Mucosa of gallbladder (tissue), 1 donor: Measurements from ENCODE around the gene PRLR. TPM values are rescaled to one million over a fixed set of nuclear protein-coding genes. Genes with fewer than 3 reads are reported as not detected.
"Not testable (repeated sequence)": the region's sequence is repeated elsewhere in the genome, so short reads cannot be mapped to it uniquely, and the experiment has no call there.

ENCODE experiments used
- DNase-seq: peaks from one replicate; pipeline ENCODE4 v3.0.0-alpha.2; 2020; ENCODE audit warnings: low spot score
- total RNA-seq: library from RNA; stranded (reverse); gene quantifications from one replicate; pipeline ENCODE4 v1.2.1, GENCODE V29; 2021
- donor health status: DM: no; HTN: no; CAD: no.

The PRLR gene
- 9.3 TPM for total RNA-seq

- peak; percentile 71 for DNase-seq
These were observed at the start of gene PRLR for GRCh38 chr5:35230038-35230611. Gene PRLR, minus strand, starts transcription at chr5:35230487. Its CDS starts 140,867 bp downstream, at chr5:35089620.

- no peak for DNase-seq
These were observed 44.7 kb upstream of the PRLR start for GRCh38 chr5:35274839-35275509.

- no peak for DNase-seq
These were observed 38.7 kb upstream of the PRLR start for GRCh38 chr5:35269006-35269405.

GRCh38 chr5:35266276-35266675, 36.0 kb upstream of the PRLR start:
- no peak for DNase-seq

- DNase-seq: no peak
These were observed 34.2 kb upstream of the PRLR start for GRCh38 chr5:35264509-35264908.

GRCh38 chr5:35263266-35263877, 33.1 kb upstream of the PRLR start:
- no peak for DNase-seq

GRCh38 chr5:35253582-35253981, 23.3 kb upstream of the PRLR start:
- no peak for DNase-seq

- no peak for DNase-seq
These were observed 22.7 kb upstream of the PRLR start for GRCh38 chr5:35252963-35253362.

GRCh38 chr5:35248843-35249780, 18.8 kb upstream of the PRLR start:
- no peak for DNase-seq

GRCh38 chr5:35247648-35248034, 17.4 kb upstream of the PRLR start:
- peak; percentile 35 for DNase-seq

- peak; percentile 39 for DNase-seq
These were observed 16.8 kb upstream of the PRLR start for GRCh38 chr5:35246900-35247647.

GRCh38 chr5:35246411-35246810, 16.1 kb upstream of the PRLR start:
- no peak for DNase-seq

GRCh38 chr5:35245371-35245770, 15.1 kb upstream of the PRLR start:
- DNase-seq: not testable (repeated sequence)

GRCh38 chr5:35244171-35244570, 13.9 kb upstream of the PRLR start:
- no peak for DNase-seq

GRCh38 chr5:35242702-35243258, 12.5 kb upstream of the PRLR start:
- no peak for DNase-seq

- DNase-seq: no peak
These were observed 10.6 kb upstream of the PRLR start for GRCh38 chr5:35240892-35241291.

GRCh38 chr5:35239911-35240610, 9.8 kb upstream of the PRLR start:
- no peak for DNase-seq

GRCh38 chr5:35239476-35239875, 9.2 kb upstream of the PRLR start:
- DNase-seq: no peak

- no peak for DNase-seq
These were observed 7.5 kb upstream of the PRLR start for GRCh38 chr5:35237580-35238376.

- no peak for DNase-seq
These were observed 6.5 kb upstream of the PRLR start for GRCh38 chr5:35236770-35237169.
